ENCODE data around the gene SLC49A4.

SLC49A4 gene

DNA sequence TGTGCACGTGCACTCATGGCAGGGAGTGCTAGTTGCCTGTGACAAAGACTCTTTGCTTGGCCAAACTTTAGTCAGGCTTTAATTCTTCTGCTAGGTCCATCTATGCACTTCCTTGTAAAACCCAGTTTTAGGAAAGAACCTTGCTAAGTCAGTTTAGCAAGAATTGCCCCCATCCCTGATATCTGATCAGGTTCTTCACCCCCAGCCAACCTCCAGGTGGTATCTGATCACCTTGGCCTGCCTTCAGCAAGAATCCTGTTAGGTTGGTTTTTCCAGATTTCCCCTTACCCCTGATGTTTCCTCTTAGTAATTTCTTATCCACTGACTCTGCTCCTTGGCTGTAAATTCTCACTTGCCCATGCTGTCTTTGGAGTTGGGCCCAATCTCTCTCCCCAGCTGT, 9.6 kb upstream of the SLC49A4 start:
- DNase-seq (ENCODE audit: low read depth in 2 of 2): no peak

DNA sequence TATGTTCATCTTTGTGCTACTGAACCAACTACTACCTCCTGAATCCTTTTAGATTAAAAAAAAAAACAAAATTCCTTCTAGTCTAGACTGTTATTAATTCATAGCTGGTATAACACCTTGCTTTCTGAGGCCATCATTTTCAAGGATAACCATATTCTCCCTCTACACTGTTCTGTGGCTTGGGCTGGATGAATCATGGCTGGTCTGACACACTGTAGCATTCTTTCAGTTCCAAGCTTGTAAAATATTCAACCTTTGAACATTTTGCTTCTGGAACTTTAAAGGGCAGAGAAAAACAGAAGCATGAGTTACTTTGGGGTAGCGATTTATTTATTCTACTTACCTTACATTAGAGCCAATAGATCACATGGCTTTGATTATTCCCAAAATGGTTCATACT, 8.8 kb upstream of the SLC49A4 start:
- no peak for DNase-seq (ENCODE audit: low read depth in 2 of 2)

DNA sequence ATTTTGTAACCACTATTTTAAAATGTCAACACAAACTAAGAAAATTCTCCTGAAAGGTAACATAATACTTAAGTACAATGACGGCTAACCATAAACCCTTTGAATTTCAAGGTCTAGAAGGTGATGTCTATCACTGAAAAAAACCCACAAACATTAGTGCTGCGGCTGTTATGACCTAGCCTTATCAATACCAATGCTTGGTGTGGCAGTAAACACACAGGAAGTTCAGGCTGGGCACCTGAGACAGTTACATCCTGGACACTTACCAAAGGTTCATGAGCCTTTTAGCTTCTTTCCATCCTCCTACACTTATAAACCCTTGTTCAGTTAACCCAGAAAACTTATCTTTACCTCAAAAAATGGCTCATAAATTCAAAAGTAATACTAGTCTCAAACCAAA, 7.0 kb upstream of the SLC49A4 start:
- DNase-seq (ENCODE audit: low read depth in 2 of 2): no peak

DNA sequence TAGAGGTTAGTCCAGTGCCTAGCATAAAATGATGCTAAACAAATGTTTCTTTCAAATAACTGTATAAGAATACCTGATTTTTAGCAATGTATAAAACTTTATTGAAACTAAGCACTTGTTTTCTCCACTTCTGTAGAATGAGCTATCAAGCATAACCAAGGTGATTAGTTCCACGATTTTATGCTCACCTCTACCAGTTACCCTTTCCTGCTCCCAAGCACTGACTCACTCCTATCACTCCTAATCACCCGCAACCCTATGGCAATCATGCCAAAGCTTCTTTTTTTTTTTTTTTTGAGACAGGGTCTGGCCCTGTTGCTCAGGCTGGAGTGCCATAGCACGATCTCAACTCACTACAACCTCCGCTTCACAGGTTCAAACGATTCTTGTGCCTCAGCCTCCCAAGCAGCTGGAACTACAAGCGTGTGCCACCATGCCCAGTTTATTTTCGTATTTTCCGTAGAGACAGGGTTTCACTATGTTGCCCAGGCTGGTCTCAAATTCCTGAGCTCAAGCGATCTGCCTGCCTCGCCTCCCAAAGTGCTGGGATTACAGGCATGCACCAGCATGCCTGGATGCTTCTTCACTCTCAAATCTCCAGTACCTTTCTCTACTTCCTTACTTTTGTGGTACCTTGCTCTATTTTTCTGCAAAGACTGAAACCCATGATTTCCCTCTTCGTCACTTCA, 5.1 kb upstream of the SLC49A4 start:
- DNase-seq (ENCODE audit: low read depth in 2 of 2): no peak

DNA sequence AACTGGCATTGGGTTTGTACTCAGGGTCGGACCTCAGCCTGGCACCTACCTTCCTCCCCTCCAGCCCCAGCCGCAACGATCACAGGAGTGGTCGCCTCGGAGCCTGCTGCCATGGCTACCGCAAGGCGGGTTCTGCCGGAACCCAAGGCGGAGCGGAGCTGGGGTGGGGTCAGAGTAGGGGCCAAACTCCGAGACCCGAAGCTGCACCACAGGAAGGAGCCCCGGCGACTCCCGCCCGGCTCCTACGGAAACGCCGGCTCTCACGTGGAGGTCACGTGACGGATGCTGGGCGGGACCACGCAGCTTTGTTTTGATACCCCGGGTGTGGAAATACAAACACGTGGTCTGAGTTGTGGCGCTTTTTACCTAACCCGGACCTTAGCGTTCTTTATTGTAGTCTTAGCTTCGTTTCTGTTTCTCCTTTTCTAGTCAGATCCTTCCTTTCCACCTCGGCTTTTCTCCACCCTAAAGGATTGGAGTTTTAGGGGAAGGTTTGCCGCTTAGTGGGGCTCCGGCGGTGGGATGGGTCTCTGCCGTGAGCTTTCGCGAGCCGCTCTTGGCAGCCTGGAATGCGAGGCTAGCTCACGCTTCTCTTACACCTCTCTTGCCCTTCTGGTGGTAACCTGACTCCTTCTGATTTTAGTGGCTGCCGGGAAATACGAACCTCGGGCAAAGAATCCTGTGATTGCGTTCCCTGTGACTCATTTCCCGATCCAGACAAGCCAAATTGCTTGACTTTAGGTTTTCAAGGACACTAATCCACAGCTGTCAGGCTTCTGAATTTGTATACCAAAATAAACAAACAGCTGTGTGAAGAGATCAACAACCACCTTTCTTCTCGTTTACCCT, 1.1 kb upstream of the SLC49A4 start, which contains the start of gene HSPBAP1:
HSPBAP1 (minus strand) TSS at position 264 of the 849 bp plus-strand sequence; CDS start at position 113, 151 bp downstream.
- DNase-seq (ENCODE audit: low read depth in 2 of 2): peak; percentile 72 to 75

DNA sequence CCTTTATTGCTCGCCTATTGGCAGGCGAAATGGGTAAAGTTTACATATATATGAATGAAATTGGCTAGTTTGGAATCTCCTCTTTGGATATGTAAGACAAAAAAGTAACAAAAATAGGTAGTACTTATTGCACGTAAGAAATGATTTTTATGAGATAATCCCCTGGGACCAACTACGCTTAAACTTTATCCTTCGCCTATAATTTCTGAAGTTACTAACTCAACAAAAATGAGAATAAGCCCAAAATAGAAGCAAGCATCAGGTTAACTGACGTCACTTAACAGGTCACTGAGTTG, 438 bp upstream of the SLC49A4 start:
- no peak for DNase-seq (ENCODE audit: low read depth in 2 of 2)

DNA sequence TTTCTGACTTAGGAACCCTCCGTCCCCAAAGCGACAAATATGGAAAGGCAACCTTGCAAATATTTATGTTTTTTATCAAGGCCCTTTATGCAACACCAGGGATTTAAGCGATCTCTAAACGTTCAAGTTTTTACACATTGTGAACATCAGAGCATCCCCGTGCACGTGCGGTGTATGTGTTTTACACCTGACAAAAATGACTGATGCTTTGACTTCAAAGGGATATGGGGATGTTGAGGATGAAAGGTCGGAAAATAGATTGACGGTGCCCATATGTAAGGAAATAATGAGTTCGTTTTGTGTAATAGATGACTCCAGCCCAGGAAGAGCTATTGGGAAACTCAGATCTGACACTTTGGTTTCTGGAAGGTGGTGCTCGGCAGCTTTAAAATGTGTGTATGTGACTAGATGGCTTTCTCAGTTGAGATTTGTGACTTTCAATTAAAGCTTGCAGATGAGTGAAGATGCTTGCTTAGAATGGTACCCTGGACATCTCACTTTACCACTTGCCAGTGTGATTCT, 866 bp downstream of the SLC49A4 start:
- no peak for DNase-seq (ENCODE audit: low read depth in 2 of 2)

DNA sequence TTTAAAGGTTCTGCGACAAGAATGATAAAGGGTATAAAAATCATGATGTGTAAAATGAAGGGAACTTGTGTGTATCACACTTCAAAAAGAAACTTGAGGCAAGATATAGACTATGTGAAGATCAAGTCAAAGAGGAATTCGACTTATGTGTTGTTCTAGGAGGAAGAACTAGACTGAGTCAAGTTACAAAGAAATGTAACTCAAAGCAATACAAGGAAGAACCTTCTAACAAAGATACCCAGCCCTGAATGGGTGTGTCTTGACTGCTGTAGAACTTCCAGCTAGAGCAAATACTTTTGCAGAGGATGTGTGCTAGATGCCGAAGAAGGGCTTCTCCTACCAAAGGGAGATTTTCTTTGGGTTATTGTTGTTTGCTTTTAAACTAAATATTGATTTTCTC, 2.4 kb downstream of the SLC49A4 start:
- no peak for DNase-seq (ENCODE audit: low read depth in 2 of 2)

DNA sequence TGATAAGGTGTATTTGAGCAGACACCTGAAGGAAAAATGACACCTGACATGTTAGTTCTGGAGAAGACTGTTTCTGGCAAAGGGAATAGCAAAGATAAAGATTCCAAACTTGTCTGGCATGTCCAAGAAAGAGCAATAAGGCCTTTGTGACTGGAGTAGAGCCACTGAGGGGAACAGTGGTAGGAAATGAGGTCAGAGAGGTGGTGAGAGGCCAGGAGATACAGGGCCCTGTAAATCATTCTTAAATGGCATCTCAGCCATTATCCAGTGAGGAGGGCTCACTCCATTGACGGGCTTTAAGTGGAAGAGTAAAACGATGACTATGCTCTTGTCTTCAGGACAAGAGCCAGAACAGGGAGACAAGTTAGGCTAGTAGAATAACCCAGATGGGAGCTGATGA, 4.5 kb downstream of the SLC49A4 start:
- no peak for DNase-seq (ENCODE audit: low read depth in 2 of 2)

DNA sequence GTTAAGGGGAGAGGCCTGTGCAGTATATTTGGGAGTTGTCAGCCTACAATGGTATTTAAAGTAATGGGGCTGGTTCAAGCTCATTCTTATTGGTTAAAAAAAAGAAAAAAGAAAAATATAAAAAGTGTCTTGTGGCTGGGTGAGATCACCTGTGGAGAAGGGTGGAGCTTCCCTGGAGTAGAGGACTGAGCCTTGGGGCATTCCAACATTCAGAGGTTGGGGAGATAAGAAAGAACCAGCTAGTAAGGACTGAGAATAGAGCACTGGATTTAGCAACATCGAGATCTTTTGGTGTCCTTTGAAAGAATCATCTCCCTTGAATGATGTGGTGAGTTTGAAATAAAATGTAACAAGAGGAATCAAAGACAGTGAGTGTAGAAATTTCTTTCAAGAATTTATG, 5.2 kb downstream of the SLC49A4 start:
- DNase-seq (ENCODE audit: low read depth in 2 of 2): no peak

DNA sequence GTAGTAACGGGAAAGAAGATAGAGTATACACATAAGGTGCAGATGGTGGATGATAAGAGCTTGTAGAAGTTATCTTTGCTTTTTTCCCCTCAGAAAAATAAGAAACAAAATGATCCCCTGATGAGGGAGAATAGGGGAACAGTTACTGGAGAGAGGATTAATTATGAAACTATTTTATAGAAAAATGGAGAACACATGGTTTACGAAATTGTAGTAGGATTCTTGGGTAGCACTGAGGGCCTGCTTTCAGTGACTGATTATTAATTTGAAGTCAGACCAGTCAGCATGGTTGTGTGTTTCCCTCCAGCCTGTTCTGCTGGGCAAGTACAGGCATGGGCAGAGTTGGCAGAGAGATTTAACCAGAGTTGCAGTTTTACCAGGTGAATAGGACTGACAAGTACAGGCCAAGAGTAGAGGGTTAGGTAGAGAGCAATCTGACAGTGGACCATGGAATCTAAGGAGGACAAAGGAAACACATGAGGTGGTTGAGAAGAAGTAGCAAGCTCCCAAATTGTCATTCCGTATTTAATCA, 5.9 kb downstream of the SLC49A4 start:
- no peak for DNase-seq (ENCODE audit: low read depth in 2 of 2)

DNA sequence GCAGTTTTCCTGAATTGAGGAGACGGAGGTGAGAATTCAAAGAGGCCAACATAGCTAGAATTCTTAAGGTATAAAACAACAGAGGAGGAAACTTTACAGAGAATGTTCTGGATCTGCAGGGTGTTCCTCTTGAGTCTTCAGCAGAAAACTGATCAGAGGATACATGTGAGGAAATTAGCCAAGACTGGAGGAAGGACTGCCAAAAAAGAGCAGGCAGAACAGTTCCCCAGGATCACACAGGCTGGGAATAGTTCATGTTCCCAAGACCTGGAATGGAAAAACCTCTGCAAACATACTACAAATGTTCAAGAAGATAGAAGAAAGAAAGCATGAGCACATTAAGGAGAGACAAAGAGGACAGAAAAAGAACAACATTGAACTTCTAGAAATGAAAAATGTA, 7.5 kb downstream of the SLC49A4 start:
- no peak for DNase-seq (ENCODE audit: low read depth in 2 of 2)

DNA sequence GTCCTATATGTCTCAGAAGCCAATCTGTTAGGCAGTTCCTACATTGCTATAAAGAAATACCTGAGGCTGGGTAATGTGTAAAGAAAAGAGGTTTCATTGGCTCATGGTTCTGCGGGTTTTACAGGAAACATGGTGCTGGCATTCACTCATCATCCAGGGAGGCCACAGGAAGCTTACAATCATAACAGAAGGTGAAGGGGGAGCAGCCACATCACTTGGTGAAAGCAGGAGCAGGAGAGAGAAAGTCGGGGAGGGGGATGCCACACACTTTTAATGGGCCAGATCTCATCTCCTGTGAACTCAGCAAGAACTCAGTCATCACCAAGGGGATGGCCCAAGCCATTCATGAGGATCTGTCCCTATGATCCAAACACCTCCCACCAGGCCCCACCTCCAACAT, 9.1 kb downstream of the SLC49A4 start:
- DNase-seq (ENCODE audit: low read depth in 2 of 2): no peak

DNA sequence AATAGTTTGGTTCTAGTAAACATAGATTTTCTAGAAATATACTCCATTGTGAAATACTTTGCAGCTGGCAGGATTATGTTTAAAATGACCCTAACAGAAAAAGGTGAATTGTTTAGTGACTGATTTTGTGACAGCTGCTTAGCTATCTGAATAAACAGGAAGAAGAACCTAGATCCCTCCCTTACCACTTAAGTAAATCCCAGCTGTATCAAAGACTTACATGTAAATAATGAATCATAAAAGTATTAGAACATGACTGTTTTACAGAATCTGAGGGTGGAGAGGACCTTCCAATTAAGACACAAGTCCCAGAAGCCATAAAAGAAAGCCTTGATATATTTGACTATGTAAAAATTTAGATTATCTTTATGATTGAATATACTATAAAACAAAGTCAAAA, 15.9 kb downstream of the SLC49A4 start:
- DNase-seq (ENCODE audit: low read depth in 2 of 2): no peak

DNA sequence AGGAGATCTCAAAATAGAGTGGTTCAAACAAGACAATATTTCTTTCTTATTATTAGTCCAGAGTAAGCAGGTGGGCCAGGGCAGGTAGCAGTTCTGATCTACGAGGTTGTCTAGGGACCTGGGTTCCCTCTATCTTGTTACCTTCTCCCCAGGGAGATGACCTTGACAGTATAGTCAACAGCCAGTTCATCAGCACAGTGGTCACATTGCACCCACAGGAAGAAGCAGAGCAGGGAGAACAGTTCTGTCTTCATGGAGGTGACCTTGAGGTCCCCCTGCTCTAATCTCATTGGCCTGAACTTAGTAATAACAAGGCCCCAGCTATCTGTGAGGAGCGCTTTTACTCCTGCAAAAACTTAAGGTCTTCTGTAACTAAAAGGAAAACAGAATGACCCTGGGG, 21.7 kb downstream of the SLC49A4 start:
- no peak for DNase-seq (ENCODE audit: low read depth in 2 of 2)

DNA sequence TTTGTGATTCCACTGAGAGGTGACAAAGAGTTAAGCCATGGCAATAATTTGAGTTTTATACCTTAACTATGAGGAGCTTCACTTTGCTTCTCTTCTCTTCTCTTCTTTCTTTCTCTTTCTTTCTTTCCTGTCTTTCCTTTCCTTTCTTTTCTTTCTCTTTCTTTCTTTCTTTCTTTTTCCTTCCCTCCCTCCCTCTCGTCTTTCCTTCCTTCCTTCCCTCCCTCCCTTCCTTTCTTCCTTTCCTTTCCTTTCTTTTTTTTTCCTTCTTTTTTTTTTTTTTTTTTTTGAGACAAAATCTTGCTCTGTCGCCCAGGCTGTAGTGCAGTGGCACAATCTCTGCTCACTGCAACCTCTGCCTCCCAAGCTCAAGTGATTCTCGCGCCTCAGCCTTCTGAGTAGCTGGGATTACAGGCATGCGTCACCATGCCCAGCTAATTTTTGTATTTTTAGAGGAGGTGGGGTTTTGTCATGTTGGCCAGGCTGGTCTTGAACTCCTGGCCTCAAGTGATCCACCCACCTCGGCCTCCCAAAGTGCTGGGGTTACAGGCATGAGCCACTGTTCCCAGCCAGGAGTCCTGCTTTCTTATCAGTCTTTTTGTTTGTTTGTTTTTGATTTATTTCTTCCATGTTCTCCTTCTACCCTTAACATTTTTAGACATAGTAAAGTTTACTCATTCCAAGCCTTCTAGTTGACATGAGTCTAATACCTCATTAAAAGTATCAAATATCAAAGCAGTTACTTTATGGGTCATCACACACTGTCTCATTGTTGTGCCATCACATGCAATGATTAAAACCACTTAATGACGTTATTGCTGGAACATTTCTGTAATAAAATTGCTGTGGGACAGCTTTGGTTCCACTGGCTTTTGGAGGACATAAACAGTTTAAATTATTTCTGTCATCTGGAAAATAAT, 29.9 kb downstream of the SLC49A4 start:
- DNase-seq (ENCODE audit: low read depth in 2 of 2): no peak

DNA sequence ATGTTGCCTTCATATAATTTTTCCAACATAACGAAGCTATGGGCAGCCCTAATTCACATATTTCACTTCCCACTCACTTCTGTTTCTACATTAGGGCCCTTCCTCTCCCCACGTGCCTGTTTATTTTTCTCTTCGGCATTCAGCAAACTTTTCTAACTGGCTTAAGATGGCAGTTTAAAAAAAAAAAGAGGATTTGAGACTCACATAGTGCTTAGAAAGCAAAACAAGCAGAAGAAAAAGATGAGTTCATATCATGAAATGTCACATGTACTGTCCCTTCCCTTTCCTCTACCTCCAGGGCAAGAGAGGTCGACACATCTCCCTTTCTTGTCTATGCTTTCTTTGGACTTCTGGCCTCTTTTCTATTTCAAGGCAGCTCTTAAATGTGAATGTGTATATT, 30.6 kb downstream of the SLC49A4 start:
- DNase-seq (ENCODE audit: low read depth in 2 of 2): no peak

DNA sequence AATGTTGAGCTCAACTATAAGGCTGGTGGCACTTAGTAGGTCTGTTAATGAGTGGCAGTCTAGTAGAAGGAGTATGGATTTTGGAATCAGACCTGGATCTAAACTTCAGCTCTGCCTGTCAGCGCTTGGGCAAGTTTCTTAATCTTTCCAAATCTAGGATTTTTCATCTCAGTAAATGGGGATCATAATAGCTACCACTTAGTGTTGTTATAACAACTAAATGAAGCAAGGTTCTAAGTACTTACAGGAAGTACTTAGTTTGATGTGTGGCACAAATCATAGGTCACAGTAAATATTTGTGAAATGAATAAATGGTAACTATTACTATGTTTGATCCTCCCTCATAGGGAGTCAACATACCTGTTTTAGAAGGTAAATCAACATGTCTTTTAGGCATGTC, 31.4 kb downstream of the SLC49A4 start:
- DNase-seq (ENCODE audit: low read depth in 2 of 2): no peak

DNA sequence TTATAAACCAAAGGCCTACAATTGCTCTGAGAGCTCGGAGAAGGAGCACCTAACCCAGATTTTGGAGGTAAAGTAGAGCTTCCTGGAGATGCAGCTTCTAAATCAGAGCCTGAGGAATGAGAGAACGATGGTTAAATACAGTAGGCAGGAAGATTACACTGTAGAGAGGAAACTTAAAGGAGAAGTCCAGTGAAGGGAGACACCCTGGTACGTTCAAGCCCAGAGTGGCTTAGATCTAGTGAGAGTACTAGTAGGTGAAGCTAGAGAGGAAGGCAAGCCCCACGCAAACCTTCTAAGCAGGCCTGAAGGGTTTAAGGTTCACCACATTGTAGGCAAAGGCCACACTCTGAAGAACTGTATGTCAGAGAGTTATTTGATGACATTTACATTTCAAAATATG, 33.4 kb downstream of the SLC49A4 start:
- DNase-seq (ENCODE audit: low read depth in 2 of 2): no peak

DNA sequence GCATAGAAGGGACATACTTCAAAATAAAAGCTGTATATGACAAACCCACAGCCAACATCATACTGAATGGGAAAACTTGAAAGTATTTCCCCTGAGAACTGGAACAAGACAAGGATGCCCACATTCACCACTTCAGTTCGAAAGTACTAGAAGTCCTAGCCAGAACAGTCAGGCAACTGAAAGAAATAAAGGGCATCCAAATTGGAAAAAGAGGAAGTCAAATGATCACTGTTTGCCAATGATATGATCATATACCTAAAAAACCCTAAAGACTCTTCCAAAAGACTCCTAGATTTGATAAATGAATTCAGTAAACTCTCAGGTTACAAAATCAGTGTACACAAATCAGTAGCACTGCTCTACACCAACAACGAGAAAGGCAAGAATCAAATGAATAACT, 40.7 kb downstream of the SLC49A4 start:
- no peak for DNase-seq (ENCODE audit: low read depth in 2 of 2)

DNA sequence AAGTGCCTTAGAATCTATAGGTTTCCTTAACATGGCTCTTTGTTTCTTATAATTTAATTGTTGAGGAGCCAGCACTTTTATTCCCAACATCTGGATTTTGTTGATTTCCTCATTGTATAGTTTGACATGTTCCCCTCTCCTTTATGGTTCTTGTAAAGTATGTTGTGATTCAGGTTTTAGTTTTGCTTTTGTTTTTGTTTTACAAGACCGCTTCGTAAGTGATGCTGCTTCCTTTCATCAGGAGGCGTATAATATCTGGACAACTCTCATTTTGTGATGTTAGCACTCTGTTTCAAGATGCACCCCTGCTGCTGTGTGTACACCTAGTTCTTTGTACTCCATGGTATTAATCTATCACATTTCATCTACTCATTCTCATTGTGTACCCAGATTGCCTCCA, 48.7 kb downstream of the SLC49A4 start:
- no peak for DNase-seq (ENCODE audit: low read depth in 2 of 2)

DNA sequence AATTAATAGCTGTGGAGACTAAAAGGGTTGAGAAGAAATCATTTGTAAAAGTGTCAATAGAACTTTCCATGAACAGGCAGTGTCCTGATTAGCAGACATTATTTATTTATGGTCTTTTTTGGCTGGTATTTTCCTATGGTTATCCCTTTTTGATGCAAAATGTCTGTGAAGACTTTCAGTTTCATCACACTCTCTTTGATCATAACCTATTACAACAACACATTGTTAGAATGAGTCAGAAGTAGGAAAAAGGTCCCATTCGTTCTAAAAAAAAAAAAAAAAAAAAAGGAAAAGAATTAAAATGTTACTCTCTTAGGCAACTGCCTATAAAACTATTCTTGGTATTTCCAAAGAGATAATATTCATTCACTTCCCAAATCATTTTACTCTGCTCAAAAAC, 62.1 kb downstream of the SLC49A4 start:
- DNase-seq (ENCODE audit: low read depth in 2 of 2): no peak

Measured in stimulated activated CD4-positive, alpha-beta T cell treated with anti-CD3 and anti-CD28 coated beads, Interleukin-1b, Interleukin-23, amount 100 ng/mL, for 1 hour (primary cell).